Smooth muscle cell of the brain vasculature (primary cell): ENCODE measurements around the gene ARAF.

Source experiments
- DNase-seq: peaks from one replicate; pipeline ENCODE4 v3.0.0-alpha.2; 2012; ENCODE audit warnings: low read depth, low spot score

The ARAF gene

DNA sequence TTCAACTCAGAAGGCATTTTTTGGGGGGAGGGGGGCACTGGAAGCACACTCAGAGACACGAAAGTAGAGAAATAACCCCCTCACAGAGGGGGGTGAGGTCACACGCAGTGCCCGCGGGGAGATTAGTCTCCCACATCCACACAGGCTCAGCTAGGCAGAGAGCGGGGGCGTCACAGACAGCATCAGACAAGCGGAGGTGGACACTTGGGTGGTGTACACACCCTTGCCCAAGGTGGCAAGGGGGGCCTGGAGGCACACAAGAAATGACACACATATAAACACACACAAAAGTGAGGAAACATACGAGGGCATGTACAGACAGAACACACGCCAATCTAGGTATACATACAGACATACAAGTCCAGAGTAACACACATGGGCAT lies 59.3 kb downstream of the ARAF start:
- DNase-seq, result no peak
